ENCODE data around the gene BECN2.

BECN2 gene

GRCh38 chr1:241934866-241935265 is 22.7 kb upstream of the BECN2 start:
- Histone ChIP-seq H3K9me2 (ENCODE audit: low read depth, low read length) (no peaks in the 10 kb centered on the region), H3K4me2 (ENCODE audit: low read length) (no peak overlapping the region), H3K79me2 (ENCODE audit: insufficient read depth, low read length) (no peaks in the 10 kb centered on the region), H3K4me1 (ENCODE audit: insufficient read depth, low read length, severe bottlenecking) (no peaks in the 10 kb centered on the region), H3K27me3 (ENCODE audit: insufficient read depth, low read length) (peaks cover 5% of the 10 kb centered on the region), H4K20me1 (ENCODE audit: insufficient read depth, low read length) (no peaks in the 10 kb centered on the region), H2AFZ (ENCODE audit: low read length) (no peak overlapping the region), H3F3A (ENCODE audit: insufficient read depth, low read length) (no peaks in the 10 kb centered on the region), H3K27ac (ENCODE audit: low read depth, low read length, poor library complexity, severe bottlenecking) (no peak overlapping the region), H3K9ac (ENCODE audit: low read length) (no peak overlapping the region), H3K9me3 (ENCODE audit: low read length) (0 out of 2 replicates have a peak, but pooled peaks cover 4% of the 10 kb centered on the region), H3K4me3 (ENCODE audit: low read depth, low read length, poor library complexity, severe bottlenecking) (no peak overlapping the region), H3K36me3 (ENCODE audit: insufficient read depth, low read length) (no peaks in the 10 kb centered on the region)
- no peak for TF ChIP-seq EZH2 (IDR thresholded peaks at IDR 0.05; ENCODE audit: borderline replicate concordance, low read length)

- no peaks in the 10 kb centered on the region for H3K79me2 ChIP-seq (ENCODE audit: insufficient read depth, low read length)
- H3K27me3 ChIP-seq (ENCODE audit: insufficient read depth, low read length), result no peaks in the 10 kb centered on the region; the same call in 1 of the 2 replicates
- H3F3A ChIP-seq (ENCODE audit: insufficient read depth, low read length), result no peaks in the 10 kb centered on the region
- 0 out of 2 replicates have a peak, but pooled peaks cover 4% of the 10 kb centered on the region for H3K9me3 ChIP-seq (ENCODE audit: low read length)
- no peaks in the 10 kb centered on the region for H3K9me2 ChIP-seq (ENCODE audit: low read depth, low read length)
- H3K27ac ChIP-seq (ENCODE audit: low read depth, low read length, poor library complexity, severe bottlenecking), result no peak overlapping the region
- no peak overlapping the region for H3K4me3 ChIP-seq (ENCODE audit: low read depth, low read length, poor library complexity, severe bottlenecking)
- no peak overlapping the region for H3K4me2 ChIP-seq (ENCODE audit: low read length)
- no peaks in the 10 kb centered on the region for H3K4me1 ChIP-seq (ENCODE audit: insufficient read depth, low read length, severe bottlenecking)
- no peak for TF ChIP-seq CTCF (IDR thresholded peaks at IDR 0.05; ENCODE audit: low read length)
- no peak for TF ChIP-seq EZH2 (IDR thresholded peaks at IDR 0.05; ENCODE audit: borderline replicate concordance, low read length)
- H2AFZ ChIP-seq (ENCODE audit: low read length), result no peak overlapping the region
- no peaks in the 10 kb centered on the region for H3K36me3 ChIP-seq (ENCODE audit: insufficient read depth, low read length)
- H4K20me1 ChIP-seq (ENCODE audit: insufficient read depth, low read length), result no peaks in the 10 kb centered on the region
- no peak overlapping the region for H3K9ac ChIP-seq (ENCODE audit: low read length)
Measured at GRCh38 chr1:241939798-241940197, 17.8 kb upstream of the BECN2 start.

- H4K20me1 ChIP-seq (ENCODE audit: insufficient read depth, low read length), result no peaks in the 10 kb centered on the region
- no peaks in the 10 kb centered on the region for H3K79me2 ChIP-seq (ENCODE audit: insufficient read depth, low read length)
- 0 out of 2 replicates have a peak, but pooled peaks cover 4% of the 10 kb centered on the region for H3K9me3 ChIP-seq (ENCODE audit: low read length)
- no peak overlapping the region for H3K4me3 ChIP-seq (ENCODE audit: low read depth, low read length, poor library complexity, severe bottlenecking)
- H3K4me2 ChIP-seq (ENCODE audit: low read length), result no peak overlapping the region
- TF ChIP-seq EZH2 (IDR thresholded peaks at IDR 0.05; ENCODE audit: borderline replicate concordance, low read length) (no peak), CTCF (IDR thresholded peaks at IDR 0.05; ENCODE audit: low read length) (no peak)
- H2AFZ ChIP-seq (ENCODE audit: low read length), result no peak overlapping the region
- no peak overlapping the region for H3K9ac ChIP-seq (ENCODE audit: low read length)
- H3K9me2 ChIP-seq (ENCODE audit: low read depth, low read length), result no peaks in the 10 kb centered on the region
- H3K4me1 ChIP-seq (ENCODE audit: insufficient read depth, low read length, severe bottlenecking), result no peaks in the 10 kb centered on the region
- H3K36me3 ChIP-seq (ENCODE audit: insufficient read depth, low read length), result no peaks in the 10 kb centered on the region
- no peak overlapping the region for H3K27ac ChIP-seq (ENCODE audit: low read depth, low read length, poor library complexity, severe bottlenecking)
- no peaks in the 10 kb centered on the region; the same call in 1 of the 2 replicates for H3K27me3 ChIP-seq (ENCODE audit: insufficient read depth, low read length)
- H3F3A ChIP-seq (ENCODE audit: insufficient read depth, low read length), result no peaks in the 10 kb centered on the region
Measured at GRCh38 chr1:241942738-241943137, 14.8 kb upstream of the BECN2 start.

- no peaks in the 10 kb centered on the region for H3K4me1 ChIP-seq (ENCODE audit: insufficient read depth, low read length, severe bottlenecking)
- H3K27ac ChIP-seq (ENCODE audit: low read depth, low read length, poor library complexity, severe bottlenecking), result no peak overlapping the region
- H3K9ac ChIP-seq (ENCODE audit: low read length), result no peak overlapping the region
- no peak overlapping the region for H3K4me2 ChIP-seq (ENCODE audit: low read length)
- H3K79me2 ChIP-seq (ENCODE audit: insufficient read depth, low read length), result no peaks in the 10 kb centered on the region
- H3F3A ChIP-seq (ENCODE audit: insufficient read depth, low read length), result no peaks in the 10 kb centered on the region
- H2AFZ ChIP-seq (ENCODE audit: low read length), result no peak overlapping the region
- H3K4me3 ChIP-seq (ENCODE audit: low read depth, low read length, poor library complexity, severe bottlenecking), result no peak overlapping the region
- H3K9me3 ChIP-seq (ENCODE audit: low read length), result no peaks in the 10 kb centered on the region
- H3K36me3 ChIP-seq (ENCODE audit: insufficient read depth, low read length), result no peaks in the 10 kb centered on the region
- TF ChIP-seq EZH2 (IDR thresholded peaks at IDR 0.05; ENCODE audit: borderline replicate concordance, low read length) (no peak), CTCF (IDR thresholded peaks at IDR 0.05; ENCODE audit: low read length) (no peak)
- H3K27me3 ChIP-seq (ENCODE audit: insufficient read depth, low read length), result no peaks in the 10 kb centered on the region
- no peaks in the 10 kb centered on the region for H4K20me1 ChIP-seq (ENCODE audit: insufficient read depth, low read length)
- no peaks in the 10 kb centered on the region for H3K9me2 ChIP-seq (ENCODE audit: low read depth, low read length)
Measured at GRCh38 chr1:241944300-241944699, 13.3 kb upstream of the BECN2 start.
